IMR-90 (cell line): Measurements from ENCODE around the gene GRM5. TPM values are rescaled to one million over a fixed set of nuclear protein-coding genes. Genes with fewer than 3 reads are reported as not detected.

Experiments used
- ATAC-seq: fragments of 200-7000 bp; cut with Tn5 transposase; 2 replicates; pipeline ENCODE4 v1.9.1; 2020; ENCODE audit warnings: low read depth, mild to moderate bottlenecking, moderate library complexity
- BruUV-seq: library from RNA; stranded (reverse); fragments of 400-500 nt; replicated peaks from 2 replicates; lab custom pipeline; 2021; lab: Mats Ljungman, UMichigan
- CTCF ChIA-PET: fragments of 300-600 bp; formaldehyde crosslinking; extraction: SDS; loops from one replicate; lab custom pipeline; 2021; ENCODE audit warnings: antibody characterized with exemption; lab: Yijun Ruan, JAX
- POLR2A ChIA-PET: fragments of 300-600 bp; sonication (Branson Sonifier 250); formaldehyde crosslinking; loops from one replicate; lab custom pipeline; 2022; ENCODE audit warnings: antibody characterized with exemption; ENCODE audit not compliant: unreplicated experiment; lab: Charles Lee
- DNase-seq: peaks from one replicate; pipeline ENCODE4 v3.0.0; 2013
- H2AFZ ChIP-seq: replicated peaks from 2 replicates; pipeline ENCODE3; 2013; ENCODE audit warnings: low read length, mild to moderate bottlenecking; ENCODE audit not compliant: poor library complexity
- H2AK5ac ChIP-seq: 2 replicates; pipeline ENCODE4 v1.6.1; 2013; ENCODE audit warnings: low read depth, low read length, inconsistent platforms
- H2AK9ac ChIP-seq: replicated peaks from 2 replicates; pipeline ENCODE3; 2013; ENCODE audit warnings: mild to moderate bottlenecking, low read depth, low read length, moderate library complexity; ENCODE audit not compliant: poor library complexity
- H2BK120ac ChIP-seq: 2 replicates; pipeline ENCODE4 v1.6.1; 2013; ENCODE audit warnings: low read depth, low read length, inconsistent platforms
- H2BK15ac ChIP-seq: 3 replicates; pipeline ENCODE4 v1.6.1; 2013; ENCODE audit warnings: low read depth, low read length, inconsistent platforms
- H2BK20ac ChIP-seq: 2 replicates; pipeline ENCODE4 v1.6.1; 2013; ENCODE audit warnings: low read depth, mild to moderate bottlenecking, inconsistent platforms, low read length, moderate library complexity
- H2BK5ac ChIP-seq: 2 replicates; pipeline ENCODE4 v1.6.1; 2013; ENCODE audit warnings: mild to moderate bottlenecking, low read depth, low read length, inconsistent platforms; ENCODE audit not compliant: poor library complexity, severe bottlenecking
- H3K14ac ChIP-seq: replicated peaks from 2 replicates; pipeline ENCODE4 v1.6.1; 2013; ENCODE audit warnings: low read depth, low read length, inconsistent platforms
- H3K18ac ChIP-seq: 2 replicates; pipeline ENCODE4 v1.6.1; 2013; ENCODE audit warnings: low read depth, low read length, control low read depth
- H3K23ac ChIP-seq: 2 replicates; pipeline ENCODE4 v1.6.1; 2013; ENCODE audit warnings: low read depth, low read length, inconsistent platforms
- H3K27ac ChIP-seq: 2 replicates; pipeline ENCODE4 v1.5.1; 2013; ENCODE audit warnings: mild to moderate bottlenecking, control low read depth, low read length; ENCODE audit not compliant: insufficient read depth
- H3K27me3 ChIP-seq: 2 replicates; pipeline ENCODE4 v1.6.1; 2013; ENCODE audit warnings: low read length; ENCODE audit not compliant: control insufficient read depth, insufficient read depth
- H3K36me3 ChIP-seq: 2 replicates; pipeline ENCODE4 v1.6.1; 2013; ENCODE audit warnings: low read length, mixed read lengths; ENCODE audit not compliant: control insufficient read depth, insufficient read depth
- H3K4ac ChIP-seq: 2 replicates; pipeline ENCODE4 v1.6.1; 2013; ENCODE audit warnings: low read depth, low read length, inconsistent platforms
- H3K4me1 ChIP-seq: 2 replicates; pipeline ENCODE4 v1.6.1; 2013; ENCODE audit warnings: low read length, mixed read lengths; ENCODE audit not compliant: control insufficient read depth, insufficient read depth
- H3K4me2 ChIP-seq: 2 replicates; pipeline ENCODE4 v1.6.1; 2013; ENCODE audit warnings: low read depth, mild to moderate bottlenecking, control low read depth, low read length, moderate library complexity
- H3K4me3 ChIP-seq: 2 replicates; pipeline ENCODE4 v1.5.1; 2013; ENCODE audit warnings: low read depth, mild to moderate bottlenecking, control low read depth, low read length, moderate library complexity; ENCODE audit not compliant: insufficient read depth
- H3K56ac ChIP-seq: 2 replicates; pipeline ENCODE4 v1.6.1; 2013; ENCODE audit warnings: low read length, inconsistent platforms; ENCODE audit not compliant: insufficient read depth; ENCODE audit errors: extremely low read depth
- H3K79me1 ChIP-seq, 2 experiments: 2 replicates each; pipeline ENCODE4 v1.6.1; 2013; ENCODE audit warnings: low read length in 2 of 2, inconsistent platforms in 1 of 2, low read depth in 1 of 2
- H3K9ac ChIP-seq: 2 replicates; pipeline ENCODE4 v1.6.1; 2013; ENCODE audit warnings: low read depth, low read length, control low read depth
- H3K9me1 ChIP-seq: 2 replicates; pipeline ENCODE4 v1.6.1; 2013; ENCODE audit warnings: low read length, inconsistent platforms; ENCODE audit not compliant: insufficient read depth
- H3K9me3 ChIP-seq: 2 replicates; pipeline ENCODE4 v1.6.1; 2013; ENCODE audit warnings: low read length; ENCODE audit not compliant: control insufficient read depth, insufficient read depth
- H4K20me1 ChIP-seq: 2 replicates; pipeline ENCODE4 v1.6.1; 2013; ENCODE audit warnings: low read length, inconsistent platforms; ENCODE audit not compliant: insufficient read depth
- H4K5ac ChIP-seq: 2 replicates; pipeline ENCODE4 v1.6.1; 2013; ENCODE audit warnings: mild to moderate bottlenecking, low read depth, low read length, control low read depth
- H4K8ac ChIP-seq, 2 experiments: 2 replicates each; pipeline ENCODE4 v1.6.1; 2013; ENCODE audit warnings: low read depth in 2 of 2, low read length in 2 of 2, control low read depth in 1 of 2, inconsistent platforms in 1 of 2
- H4K91ac ChIP-seq: 2 replicates; pipeline ENCODE4 v1.6.1; 2013; ENCODE audit warnings: low read depth, low read length, inconsistent platforms; ENCODE audit not compliant: insufficient read depth
- BHLHE40 ChIP-seq: fragments of 150-350 bp; IDR thresholded peaks from 2 replicates; pipeline ENCODE4 v1.6.1; 2016; ENCODE audit warnings: mild to moderate bottlenecking, low read depth, low read length
- ELK1 ChIP-seq: fragments of 150-350 bp; IDR thresholded peaks from 2 replicates; pipeline ENCODE4 v1.6.1; 2016; ENCODE audit warnings: low read depth, mild to moderate bottlenecking, low read length, moderate library complexity, borderline replicate concordance
- FOS ChIP-seq: fragments of 150-350 bp; IDR thresholded peaks from 2 replicates; pipeline ENCODE4 v1.6.1; 2016; ENCODE audit warnings: low read depth, low read length
- MXI1 ChIP-seq: IDR thresholded peaks from 2 replicates; pipeline ENCODE4 v1.6.1; 2012; ENCODE audit warnings: low read depth, mild to moderate bottlenecking, low read length, moderate library complexity, borderline replicate concordance
- NFE2L2 ChIP-seq: fragments of 150-350 bp; IDR thresholded peaks from 2 replicates; pipeline ENCODE4 v1.6.1; 2016; ENCODE audit warnings: low read depth, mild to moderate bottlenecking, low read length
- RAD21 ChIP-seq: IDR thresholded peaks from 2 replicates; pipeline ENCODE4 v1.6.1; 2012; ENCODE audit warnings: low read length, improper control_type of control experiment
- RCOR1 ChIP-seq: IDR thresholded peaks from 2 replicates; pipeline ENCODE4 v1.6.1; 2012; ENCODE audit warnings: mild to moderate bottlenecking, low read length, improper control_type of control experiment; ENCODE audit not compliant: insufficient replicate concordance
- RFX5 ChIP-seq: IDR thresholded peaks from 2 replicates; pipeline ENCODE4 v1.8.0; 2012; ENCODE audit warnings: low read depth, mild to moderate bottlenecking, low read length, moderate library complexity
- SMC3 ChIP-seq: fragments of 150-350 bp; IDR thresholded peaks from 2 replicates; pipeline ENCODE4 v1.6.1; 2016; ENCODE audit warnings: low read depth, mild to moderate bottlenecking, antibody characterized with exemption, low read length, moderate library complexity
- WGBS, 2 experiments: methylation state at CpG; one replicate each; pipeline versions ENCODE4 v1.1.5 to v1.1.7; 2013; ENCODE audit warnings: missing lambda C conversion rate in 2 of 2; ENCODE audit not compliant: insufficient read length in 1 of 2; ENCODE audit errors: extremely low coverage in 2 of 2; 5-methylcytosine and 5-hydroxymethylcytosine counted together
- dilution Hi-C: fragments of 300-500 bp; cut with HindIII; formaldehyde crosslinking; loops from one replicate; pipeline ENCODE4 v1.14.3; 2018; ENCODE audit warnings: low sequenced_read_pairs; ENCODE audit not compliant: unreplicated experiment
- in situ Hi-C: fragments of 300-500 bp; cut with MboI; formaldehyde crosslinking; loops from 3 replicates; pipeline ENCODE4 v1.14.3; 2019; ENCODE audit warnings: low sequenced_read_pairs, inconsistent platforms, mixed read lengths
- intact Hi-C: fragments of 100-400 bp; cut with micrococcal nuclease; formaldehyde crosslinking; loops from 2 replicates; pipeline ENCODE4 v1.10.0; 2022
- polyA plus RNA-seq, 3 experiments: library from polyadenylated mRNA; depleted of rRNA; stranded (reverse); fragments of >200 nt; gene quantifications; 2 replicates each; pipeline ENCODE4 v1.2.3, GENCODE V29; 2012; ENCODE audit warnings: low replicate concordance in 1 of 3
- total RNA-seq: library from RNA; depleted of rRNA; stranded (reverse); fragments of >200 nt; gene quantifications from 2 replicates; pipeline ENCODE4 v1.2.3, GENCODE V29; 2012

GRM5 gene
- total and polyA plus RNA-seq, 2 of the 4 experiments (the other 2 are of a cell fraction), result under 0.01 TPM

- Histone ChIP-seq H4K91ac (no peak overlapping the region), H3K9me3 (no peaks in the 10 kb centered on the region), H4K8ac (no peak overlapping the region), H4K5ac (no peak overlapping the region), H3K23ac (no peak overlapping the region), H2BK120ac (no peak overlapping the region), H4K20me1 (no peaks in the 10 kb centered on the region), H3K18ac (no peak overlapping the region), H2BK20ac (no peak overlapping the region), H3K9me1 (no peaks in the 10 kb centered on the region), H2BK15ac (no peak overlapping the region), H3K4me3 (no peak overlapping the region), H3K56ac (no peak overlapping the region), H2AK5ac (no peak overlapping the region), H3K4me2 (no peak overlapping the region), H3K14ac (no peak overlapping the region), H3K4me1 (no peaks in the 10 kb centered on the region), H3K9ac (no peak overlapping the region), H3K27me3 (no peaks in the 10 kb centered on the region), H3K27ac (no peak overlapping the region), H3K4ac (no peak overlapping the region), H3K36me3 (no peaks in the 10 kb centered on the region), H2BK5ac (no peak overlapping the region), H3K79me1 (no peaks in the 10 kb centered on the region), H2AFZ (no peak overlapping the region), H2AK9ac (no peak overlapping the region)
- TF ChIP-seq NFE2L2, result no peak
- no peak for TF ChIP-seq ELK1
- TF ChIP-seq MXI1, result no peak
- no peak for TF ChIP-seq RAD21
- TF ChIP-seq RFX5, result no peak
- no peak for TF ChIP-seq RCOR1
- TF ChIP-seq FOS, result no peak
- no peak for TF ChIP-seq BHLHE40
- no peak for TF ChIP-seq SMC3
- CTCF ChIA-PET, result no interaction called here
- dilution Hi-C loops, result no loop called here
- in situ Hi-C loops, result no loop called here
- DNase-seq (no peak), ATAC-seq (no peak)
- POLR2A ChIA-PET, result no interaction called here
- intact Hi-C loops, result no loop called here
- no CpG with 5 or more reads among the region's 3 CpGs for WGBS, 2 experiments
- no TSS peak for BruUV-seq
These were observed 246.2 kb downstream of the GRM5 start for GRCh38 chr11:88819616-88820015.
